Measurements from ENCODE around the gene CRACDL.

DNA sequence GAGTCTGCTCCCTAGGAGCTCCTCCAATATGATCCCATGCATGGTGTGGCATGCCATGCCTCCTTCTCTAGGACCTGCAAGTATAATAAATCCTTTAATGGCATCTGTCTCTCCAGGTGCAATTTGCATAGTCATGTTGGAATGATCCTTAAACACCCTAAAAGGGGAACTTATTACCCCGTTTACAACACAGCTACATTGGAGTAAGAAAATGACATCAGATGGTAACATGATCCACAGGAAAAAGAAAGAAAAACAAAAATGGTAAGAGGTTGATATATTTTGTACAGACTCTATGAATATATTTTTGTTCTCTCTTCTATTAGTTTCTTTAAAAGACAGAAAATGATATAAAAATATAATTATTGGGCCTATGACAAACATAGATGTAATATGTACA lies 79.0 kb downstream of the CRACDL start:
- TF ChIP-seq POLR2AphosphoS5 (IDR thresholded peaks at IDR 0.05; ENCODE audit: low read depth) (no peak), GABPA (IDR thresholded peaks at IDR 0.05; ENCODE audit: low read depth) (no peak), SPI1 (IDR thresholded peaks at IDR 0.05; ENCODE audit: borderline replicate concordance, low read depth) (no peak)
- TF ChIP-seq, protein P1, sequence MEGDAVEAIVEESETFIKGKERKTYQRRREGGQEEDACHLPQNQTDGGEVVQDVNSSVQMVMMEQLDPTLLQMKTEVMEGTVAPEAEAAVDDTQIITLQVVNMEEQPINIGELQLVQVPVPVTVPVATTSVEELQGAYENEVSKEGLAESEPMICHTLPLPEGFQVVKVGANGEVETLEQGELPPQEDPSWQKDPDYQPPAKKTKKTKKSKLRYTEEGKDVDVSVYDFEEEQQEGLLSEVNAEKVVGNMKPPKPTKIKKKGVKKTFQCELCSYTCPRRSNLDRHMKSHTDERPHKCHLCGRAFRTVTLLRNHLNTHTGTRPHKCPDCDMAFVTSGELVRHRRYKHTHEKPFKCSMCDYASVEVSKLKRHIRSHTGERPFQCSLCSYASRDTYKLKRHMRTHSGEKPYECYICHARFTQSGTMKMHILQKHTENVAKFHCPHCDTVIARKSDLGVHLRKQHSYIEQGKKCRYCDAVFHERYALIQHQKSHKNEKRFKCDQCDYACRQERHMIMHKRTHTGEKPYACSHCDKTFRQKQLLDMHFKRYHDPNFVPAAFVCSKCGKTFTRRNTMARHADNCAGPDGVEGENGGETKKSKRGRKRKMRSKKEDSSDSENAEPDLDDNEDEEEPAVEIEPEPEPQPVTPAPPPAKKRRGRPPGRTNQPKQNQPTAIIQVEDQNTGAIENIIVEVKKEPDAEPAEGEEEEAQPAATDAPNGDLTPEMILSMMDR (IDR thresholded peaks at IDR 0.05; ENCODE audit: insufficient read depth, low read length) = no peak
- TF ChIP-seq, protein P2, sequence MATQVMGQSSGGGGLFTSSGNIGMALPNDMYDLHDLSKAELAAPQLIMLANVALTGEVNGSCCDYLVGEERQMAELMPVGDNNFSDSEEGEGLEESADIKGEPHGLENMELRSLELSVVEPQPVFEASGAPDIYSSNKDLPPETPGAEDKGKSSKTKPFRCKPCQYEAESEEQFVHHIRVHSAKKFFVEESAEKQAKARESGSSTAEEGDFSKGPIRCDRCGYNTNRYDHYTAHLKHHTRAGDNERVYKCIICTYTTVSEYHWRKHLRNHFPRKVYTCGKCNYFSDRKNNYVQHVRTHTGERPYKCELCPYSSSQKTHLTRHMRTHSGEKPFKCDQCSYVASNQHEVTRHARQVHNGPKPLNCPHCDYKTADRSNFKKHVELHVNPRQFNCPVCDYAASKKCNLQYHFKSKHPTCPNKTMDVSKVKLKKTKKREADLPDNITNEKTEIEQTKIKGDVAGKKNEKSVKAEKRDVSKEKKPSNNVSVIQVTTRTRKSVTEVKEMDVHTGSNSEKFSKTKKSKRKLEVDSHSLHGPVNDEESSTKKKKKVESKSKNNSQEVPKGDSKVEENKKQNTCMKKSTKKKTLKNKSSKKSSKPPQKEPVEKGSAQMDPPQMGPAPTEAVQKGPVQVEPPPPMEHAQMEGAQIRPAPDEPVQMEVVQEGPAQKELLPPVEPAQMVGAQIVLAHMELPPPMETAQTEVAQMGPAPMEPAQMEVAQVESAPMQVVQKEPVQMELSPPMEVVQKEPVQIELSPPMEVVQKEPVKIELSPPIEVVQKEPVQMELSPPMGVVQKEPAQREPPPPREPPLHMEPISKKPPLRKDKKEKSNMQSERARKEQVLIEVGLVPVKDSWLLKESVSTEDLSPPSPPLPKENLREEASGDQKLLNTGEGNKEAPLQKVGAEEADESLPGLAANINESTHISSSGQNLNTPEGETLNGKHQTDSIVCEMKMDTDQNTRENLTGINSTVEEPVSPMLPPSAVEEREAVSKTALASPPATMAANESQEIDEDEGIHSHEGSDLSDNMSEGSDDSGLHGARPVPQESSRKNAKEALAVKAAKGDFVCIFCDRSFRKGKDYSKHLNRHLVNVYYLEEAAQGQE (IDR thresholded peaks at IDR 0.05; ENCODE audit: insufficient replicate concordance, low read depth) = no peak
